HG03196 (cell line): ENCODE data around the gene METTL17.
"Not testable (repeated sequence)": the region's sequence is repeated elsewhere in the genome, so short reads cannot be mapped to it uniquely, and the experiment has no call there.

Experiments
- ATAC-seq: cut with Tn5 transposase; IDR thresholded peaks from one replicate; pipeline ENCODE4 v1.9.1; 2021; ENCODE audit not compliant: unreplicated experiment

The METTL17 gene

GRCh38 chr14:21023817-21024584 is 34.2 kb downstream of the METTL17 start:
- no peak for ATAC-seq

GRCh38 chr14:21024585-21025370 is 35.0 kb downstream of the METTL17 start, which contains the start of gene NDRG2:
TSS of gene NDRG2 (minus strand) at chr14:21025061. CDS start at chr14:21023315, 1,746 bp downstream.
- ATAC-seq = no peak

DNA sequence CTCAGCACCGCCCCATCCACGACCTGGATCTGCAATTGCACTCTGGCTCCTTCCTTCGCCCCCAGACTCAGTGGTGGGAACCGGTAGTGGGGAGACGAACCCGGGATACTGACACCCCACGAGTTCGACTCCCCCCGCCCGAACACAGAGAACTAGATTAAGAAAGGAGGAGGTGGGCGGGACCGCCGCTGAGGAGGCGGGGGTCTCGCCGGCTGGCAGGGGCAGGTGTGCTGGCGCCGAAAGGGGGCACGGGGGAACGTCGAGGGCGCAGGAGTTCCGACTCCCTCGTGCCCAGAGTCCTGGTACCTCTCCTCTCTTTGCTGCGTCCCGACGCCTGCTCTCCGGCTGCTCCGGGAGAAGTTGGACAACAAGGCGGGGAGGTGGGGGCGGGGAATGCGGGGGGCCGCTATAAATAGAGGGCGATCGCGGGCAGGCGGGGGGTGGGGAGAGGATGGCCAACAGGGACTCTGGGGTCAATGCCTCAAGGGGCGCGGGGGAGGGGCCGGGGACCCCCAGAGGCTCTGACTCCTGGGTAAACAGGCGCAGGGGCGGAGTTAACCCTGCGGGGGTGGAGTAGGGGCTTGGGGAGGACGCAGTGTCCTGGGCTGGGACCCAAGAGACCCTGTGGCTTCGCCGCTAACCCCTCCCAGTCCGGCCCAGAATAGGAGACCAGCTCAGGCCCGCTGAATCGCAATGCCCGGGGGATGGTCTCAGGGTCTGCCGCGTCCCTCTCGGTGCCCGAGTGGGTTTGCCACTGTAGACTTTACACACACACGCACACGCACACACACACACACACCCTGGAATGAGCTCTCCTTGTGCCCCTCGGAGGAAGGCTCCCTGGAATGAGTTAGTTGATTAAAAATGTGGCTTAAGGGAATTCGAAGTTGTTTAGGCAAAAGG is 35.8 kb downstream of the METTL17 start:
- no peak for ATAC-seq

DNA sequence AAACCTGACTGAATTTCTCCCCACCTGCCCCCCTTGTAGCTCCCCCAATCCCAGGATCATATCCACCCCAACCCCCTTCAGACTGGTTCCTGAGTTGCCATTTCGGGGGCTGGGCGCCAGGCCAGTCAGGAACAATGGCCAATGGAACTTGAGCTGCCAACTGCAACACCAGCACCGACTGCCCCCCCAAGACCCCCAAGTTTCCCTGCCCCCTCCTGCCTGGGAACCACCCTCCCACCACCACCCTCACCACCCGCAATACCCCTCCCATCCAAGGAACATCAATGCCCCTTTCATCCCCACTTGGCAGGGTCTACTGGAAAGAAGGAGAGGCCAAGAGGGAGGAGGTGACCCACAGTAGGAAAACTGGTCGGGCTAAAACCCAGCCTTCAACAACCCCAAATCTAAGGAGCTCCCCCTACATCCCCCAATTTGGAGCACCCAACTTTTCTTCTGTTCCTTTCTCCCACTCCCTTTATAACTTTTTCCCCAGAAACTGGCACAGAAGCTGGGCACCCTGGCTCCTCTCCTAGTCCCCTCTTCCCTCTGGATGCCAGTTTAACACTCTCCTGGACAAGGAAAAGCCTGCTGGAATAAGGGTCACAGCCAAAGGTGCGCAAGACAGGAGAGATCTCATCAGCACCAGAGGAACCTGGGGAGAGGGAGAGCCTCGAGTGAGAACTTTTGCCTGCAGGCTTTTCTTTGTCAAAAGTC is 36.7 kb downstream of the METTL17 start:
- no peak for ATAC-seq

- no peak for ATAC-seq
Measured at GRCh38 chr14:21026988-21027315, 37.2 kb downstream of the METTL17 start.

- no peak for ATAC-seq
Measured at GRCh38 chr14:21029917-21030316, 40.1 kb downstream of the METTL17 start, which contains the start of gene TPPP2. TSS of gene TPPP2 (plus strand) at chr14:21030217. CDS start at chr14:21030582, 365 bp downstream.

GRCh38 chr14:21030531-21030930 is 40.8 kb downstream of the METTL17 start:
- no peak for ATAC-seq

- ATAC-seq = no peak
Measured at GRCh38 chr14:21032326-21033132, 42.7 kb downstream of the METTL17 start.

DNA sequence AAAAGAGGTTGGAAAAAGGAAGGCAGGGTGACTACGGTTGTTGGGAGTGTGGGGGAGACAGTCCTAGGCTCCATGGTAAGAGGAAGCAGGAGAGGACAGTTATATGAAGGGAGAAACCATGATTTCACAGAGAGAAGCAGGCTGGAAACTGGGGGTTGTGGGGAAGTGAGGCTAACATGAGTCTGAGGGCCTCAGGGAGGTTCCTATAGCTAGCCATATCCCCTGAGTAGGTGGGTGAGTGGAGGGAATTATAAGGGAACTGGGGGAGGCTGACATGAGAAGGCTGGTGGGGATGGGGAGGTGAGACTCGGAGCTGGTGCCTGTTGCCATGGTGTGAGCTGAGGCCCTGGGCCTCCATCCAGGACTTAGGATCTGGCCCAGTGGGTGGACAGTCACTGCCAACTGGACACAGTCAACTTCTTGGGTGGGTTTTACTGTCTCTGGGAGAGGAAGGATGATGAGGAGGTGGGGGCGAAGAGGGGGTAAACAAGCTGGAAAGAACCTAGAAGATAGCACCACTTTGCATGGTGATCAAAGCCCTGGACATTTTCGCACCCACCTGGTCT is 43.4 kb downstream of the METTL17 start:
- no peak for ATAC-seq

GRCh38 chr14:21034707-21035106 is 44.9 kb downstream of the METTL17 start, which contains the start of gene RNASE13:
TSS of gene RNASE13 (minus strand) at chr14:21034807. CDS start at chr14:21034288, 519 bp downstream.
- no peak for ATAC-seq

DNA sequence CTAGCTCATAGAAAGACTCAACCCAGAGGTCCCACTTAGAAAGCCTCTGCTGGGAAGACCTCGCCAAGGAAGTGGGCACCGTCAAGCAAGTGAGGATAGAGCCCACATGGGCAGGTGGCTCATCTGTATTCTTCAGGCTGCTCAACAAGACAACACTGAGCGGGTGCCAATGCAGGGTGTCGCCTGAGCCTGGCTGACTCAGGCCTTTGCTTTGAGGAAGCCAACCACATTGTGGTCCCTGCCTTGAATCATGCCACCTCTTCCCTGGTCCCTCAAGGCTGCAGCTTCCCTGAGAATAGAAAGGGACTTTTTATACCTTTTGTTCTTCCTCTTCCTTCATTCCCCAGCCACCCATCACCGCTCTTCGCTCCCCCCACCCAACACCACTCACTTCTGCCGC is 47.0 kb downstream of the METTL17 start:
- ATAC-seq = no peak

DNA sequence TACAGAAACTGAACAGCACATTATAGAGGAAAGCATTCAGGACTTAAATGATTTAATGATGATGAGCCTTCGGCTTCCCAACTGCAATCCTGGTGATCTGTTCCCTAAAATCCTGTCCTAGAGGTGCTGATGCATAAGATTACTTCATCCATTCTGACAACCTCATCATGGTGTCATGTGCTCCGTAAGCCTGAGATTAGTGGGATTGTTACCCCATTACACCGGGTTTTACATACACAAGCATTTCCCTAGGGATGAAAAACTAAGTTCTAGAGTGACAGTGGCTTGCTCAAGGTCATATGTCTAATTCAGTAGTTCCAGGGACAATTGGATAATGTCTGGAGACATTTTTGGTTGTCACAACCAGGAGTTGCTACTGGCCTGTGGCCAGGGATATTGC is 47.4 kb downstream of the METTL17 start:
- ATAC-seq = no peak

DNA sequence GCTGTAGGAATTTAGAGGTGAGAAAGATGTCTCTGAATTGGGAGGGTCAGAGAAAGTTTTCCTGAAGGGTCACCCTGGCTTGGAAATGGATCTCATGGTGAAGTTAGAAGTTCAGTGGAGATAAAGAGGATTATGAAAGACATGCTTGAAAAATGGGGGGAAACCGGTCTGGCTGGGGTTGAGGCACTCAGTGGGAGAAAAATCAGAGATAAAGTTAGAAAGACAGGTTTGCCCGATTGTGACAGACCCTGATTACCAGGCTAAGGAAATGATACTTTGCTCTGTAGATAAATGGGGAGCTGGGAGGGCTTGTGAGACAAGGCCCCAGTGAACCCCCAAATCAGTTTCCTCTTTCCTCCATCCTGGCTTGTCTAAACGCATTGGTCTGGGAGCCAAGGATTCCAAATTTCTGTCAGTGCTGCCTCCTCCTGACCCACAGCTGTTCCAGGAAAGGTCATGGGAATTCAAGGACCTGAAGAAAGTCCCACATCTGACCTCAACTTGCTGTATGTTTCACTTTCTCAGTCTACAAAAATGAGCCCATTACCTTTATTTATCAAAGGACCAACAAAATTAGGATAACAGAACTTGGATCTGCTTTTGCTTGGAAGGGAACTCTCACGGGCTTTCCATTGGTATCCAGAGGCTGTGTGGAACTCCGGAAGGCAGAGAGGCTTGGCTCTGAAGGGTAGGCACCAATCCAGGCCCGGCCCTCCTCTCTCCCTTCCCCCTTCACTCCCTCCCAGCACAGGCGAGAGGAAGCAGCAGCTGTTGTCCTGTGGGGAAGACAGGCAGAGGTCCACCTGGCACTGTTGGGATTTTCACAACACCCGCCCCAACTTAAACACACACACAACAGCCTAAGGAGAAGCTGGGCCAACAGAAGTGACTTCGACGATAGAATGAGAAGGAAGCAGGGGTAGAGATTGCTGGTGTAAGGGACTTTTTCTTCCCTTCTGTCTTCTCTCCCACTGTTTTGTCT is 49.0 kb downstream of the METTL17 start:
- ATAC-seq = no peak

GRCh38 chr14:21039585-21040369 is 50.0 kb downstream of the METTL17 start:
- ATAC-seq = no peak

DNA sequence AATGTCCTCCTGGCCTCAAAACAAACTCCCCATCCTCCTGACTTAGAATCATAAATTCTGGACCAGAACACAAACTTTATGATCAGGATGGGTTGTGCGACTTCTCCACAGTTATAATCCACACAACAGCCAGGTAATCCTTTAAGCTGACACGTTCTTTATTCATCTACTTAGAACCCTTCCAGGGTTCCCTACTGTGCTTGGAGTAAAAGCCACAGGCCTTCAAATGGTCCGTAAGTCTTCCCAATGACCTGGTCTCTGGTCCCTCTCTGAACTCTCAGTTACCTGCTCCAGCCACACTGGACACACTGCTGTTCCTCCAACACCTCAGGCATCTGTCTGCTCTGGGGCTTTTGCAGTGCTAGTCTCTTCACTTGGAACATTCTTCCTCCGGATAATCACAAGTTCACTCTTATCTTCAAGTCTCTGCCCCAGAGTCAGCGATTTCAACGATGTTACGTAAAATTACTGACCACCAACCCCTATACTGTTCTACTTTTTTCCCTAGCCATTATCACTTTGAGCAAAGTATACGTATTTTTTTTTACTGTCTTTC is 50.7 kb downstream of the METTL17 start:
- ATAC-seq = no peak

- ATAC-seq = not testable (repeated sequence)
Measured at GRCh38 chr14:21040941-21041340, 51.2 kb downstream of the METTL17 start.
